Activated CD4-positive, alpha-beta T cell treated with anti-CD3 and anti-CD28 coated beads, Interleukin-2, amount 50 U/mL, for 24 hours (primary cell): ENCODE measurements around the gene NPHP4.
"Not testable (repeated sequence)": the region's sequence is repeated elsewhere in the genome, so short reads cannot be mapped to it uniquely, and the experiment has no call there.

Source experiments
- DNase-seq, 2 donors: peaks; one replicate each; pipeline ENCODE4 v3.0.0-alpha.2; 2020; ENCODE audit warnings: low read depth in 1 of 2, low spot score in 1 of 2

NPHP4 gene

GRCh38 chr1:5896706-5897660, 95.2 kb downstream of the NPHP4 start:
- no peak for DNase-seq

- DNase-seq: no peak
These were observed 96.5 kb downstream of the NPHP4 start for GRCh38 chr1:5895446-5896406.

GRCh38 chr1:5893699-5894278, 98.4 kb downstream of the NPHP4 start:
- not testable (repeated sequence) for DNase-seq

DNA sequence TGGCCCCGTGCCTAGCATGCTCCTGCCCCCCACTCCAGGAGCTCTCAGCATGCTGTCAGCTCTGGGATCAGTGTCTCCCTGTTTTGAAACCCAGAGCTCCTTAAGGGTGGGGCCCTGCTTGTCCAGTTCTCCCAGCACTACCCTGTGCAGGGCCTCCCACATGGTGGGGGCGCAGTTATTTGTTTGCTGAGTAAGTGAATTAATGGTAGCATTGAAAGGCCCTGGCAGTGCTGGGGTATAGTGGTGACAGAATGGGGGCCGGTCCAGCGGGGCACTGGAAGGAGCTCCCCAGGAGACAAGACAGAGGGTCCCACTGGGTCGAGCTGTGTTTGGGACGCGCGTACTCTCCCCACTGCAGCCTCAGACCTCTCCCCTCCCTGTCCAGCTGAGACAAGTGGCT, 99.9 kb downstream of the NPHP4 start:
- no peak for DNase-seq

DNA sequence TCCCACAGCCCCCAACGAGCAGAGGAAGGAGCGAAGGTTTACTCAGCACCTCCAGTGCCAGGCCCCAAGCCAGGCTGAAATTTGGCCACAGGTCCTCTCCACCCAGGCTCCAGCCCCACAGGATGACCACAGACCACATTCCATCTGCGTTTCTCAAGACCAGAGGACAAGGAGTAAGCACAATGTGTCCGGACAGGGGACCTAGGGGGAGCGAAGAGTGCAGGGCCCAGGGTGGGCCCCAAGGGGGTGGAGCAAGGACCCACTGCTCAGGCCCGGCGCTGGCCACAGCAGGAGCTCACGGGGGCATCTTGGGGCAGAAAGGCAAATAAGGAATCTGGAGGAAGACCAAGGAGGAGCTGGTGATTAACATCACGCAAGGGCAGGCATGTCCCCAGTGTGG, 100.5 kb downstream of the NPHP4 start:
- DNase-seq: no peak

- no peak for DNase-seq
These were observed 101.1 kb downstream of the NPHP4 start for GRCh38 chr1:5891137-5891536.

GRCh38 chr1:5890346-5891106, 101.7 kb downstream of the NPHP4 start:
- no peak for DNase-seq

GRCh38 chr1:5889901-5890300, 102.3 kb downstream of the NPHP4 start:
- DNase-seq: no peak

GRCh38 chr1:5889462-5889861, 102.8 kb downstream of the NPHP4 start:
- no peak for DNase-seq

DNA sequence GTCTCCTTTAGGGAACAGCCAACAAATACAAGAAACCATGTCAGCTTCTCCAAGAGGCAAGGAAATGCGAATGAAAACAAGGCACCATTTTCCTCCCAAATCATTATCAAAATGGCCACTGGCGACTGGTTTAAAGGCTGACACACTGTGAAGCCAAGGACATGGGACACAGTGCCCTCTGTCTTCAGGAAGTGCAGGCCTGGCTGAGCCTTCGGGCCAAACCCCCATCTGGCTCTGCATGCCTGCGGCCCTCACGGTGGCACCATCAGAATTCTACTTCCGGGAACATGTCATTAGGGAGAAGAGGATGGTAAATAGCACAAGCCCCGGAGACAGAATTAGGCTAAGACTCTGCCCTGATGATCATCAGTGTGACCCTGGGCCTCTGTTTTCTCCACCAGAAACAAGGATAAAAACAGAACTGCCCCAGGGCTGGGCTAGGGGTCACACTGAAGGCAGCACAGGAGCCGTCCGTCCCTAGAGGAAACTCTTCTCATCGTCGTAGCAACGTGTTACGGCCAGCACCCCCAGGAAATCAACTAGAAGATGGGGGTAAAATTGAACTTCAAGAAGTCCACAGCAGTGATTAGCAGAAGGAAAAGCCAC, 103.5 kb downstream of the NPHP4 start:
- no peak for DNase-seq

GRCh38 chr1:5887971-5888361, 104.3 kb downstream of the NPHP4 start:
- no peak for DNase-seq

DNA sequence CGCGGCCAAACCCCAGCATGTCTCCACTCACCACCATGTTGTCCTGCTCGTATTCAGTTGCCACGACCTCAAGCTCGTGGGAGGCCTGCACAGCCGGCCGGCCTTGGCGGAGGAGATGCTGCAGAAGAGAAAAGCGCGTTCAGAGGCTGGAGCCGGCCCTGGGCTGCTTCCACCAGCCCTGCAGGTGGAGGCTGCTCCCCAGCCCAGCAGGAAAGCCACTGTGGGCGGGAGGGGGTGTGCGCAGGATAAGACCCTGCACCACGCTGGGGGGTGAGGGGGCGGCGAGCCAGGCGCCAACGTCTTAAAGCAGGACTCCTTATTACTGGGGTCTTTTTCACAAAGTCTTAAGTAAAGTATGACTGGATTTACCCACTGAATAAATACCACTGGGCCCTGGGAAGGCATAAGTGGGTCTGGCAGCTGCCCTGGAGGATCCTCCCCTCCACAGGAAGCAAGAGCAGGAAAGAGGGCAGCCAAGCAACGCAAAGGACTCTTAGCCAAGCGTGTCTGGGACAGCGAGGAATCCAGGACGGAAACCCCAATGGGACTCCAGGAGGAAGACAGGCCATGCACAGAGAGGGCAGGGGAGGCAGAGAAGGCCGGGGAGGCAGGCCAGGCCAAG, 104.8 kb downstream of the NPHP4 start:
- no peak for DNase-seq

- no peak for DNase-seq
These were observed 105.5 kb downstream of the NPHP4 start for GRCh38 chr1:5886541-5887348.

DNA sequence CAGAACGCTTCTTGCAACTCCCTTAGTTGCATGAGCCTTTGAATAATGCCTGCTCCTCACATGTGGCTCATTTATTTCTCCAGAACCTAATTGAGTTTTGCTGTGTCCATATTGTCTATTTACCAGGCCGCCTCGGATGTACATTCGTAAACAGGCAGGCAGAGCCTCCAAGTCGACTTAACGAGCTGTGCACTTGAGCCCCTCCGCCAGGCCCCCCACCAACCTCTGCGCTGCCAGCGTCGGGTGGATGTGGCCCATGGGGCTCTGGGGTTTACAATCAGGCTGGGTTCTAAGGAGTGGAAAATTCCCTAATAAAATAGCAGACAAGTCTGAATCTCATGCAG, 106.1 kb downstream of the NPHP4 start:
- no peak for DNase-seq

DNA sequence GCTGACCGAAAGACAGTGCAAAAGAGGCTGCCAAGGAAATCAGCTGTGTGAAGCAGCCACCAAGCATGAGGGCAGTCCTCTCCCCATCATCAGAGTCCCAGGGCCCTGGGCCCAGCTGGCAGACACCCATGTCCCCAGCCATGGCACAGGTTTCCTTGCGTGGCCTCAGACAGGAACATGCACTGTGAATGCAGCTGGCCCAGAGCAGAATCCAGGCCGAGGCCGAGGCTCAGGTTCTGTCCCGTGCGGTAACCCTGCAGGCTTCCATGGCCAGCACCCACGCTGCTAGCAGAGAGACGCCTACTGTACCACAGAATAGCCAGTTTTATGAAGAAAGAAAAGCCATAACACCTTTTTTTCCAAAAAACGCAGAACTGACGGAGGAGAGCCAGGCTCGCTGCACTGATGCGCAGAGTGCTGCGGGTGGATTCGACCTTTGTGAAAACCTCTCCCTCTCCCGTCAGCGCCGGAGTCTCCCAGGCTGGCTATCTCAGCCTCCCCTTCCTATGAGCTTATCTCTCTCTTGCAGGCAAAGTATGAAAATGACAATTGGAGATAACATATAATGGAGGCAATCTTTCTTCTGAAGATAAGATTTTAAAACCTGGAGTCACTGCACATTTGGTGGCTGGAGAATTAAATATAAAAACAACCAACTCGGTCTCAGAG, 106.6 kb downstream of the NPHP4 start:
- DNase-seq: no peak

- no peak for DNase-seq
These were observed 108.1 kb downstream of the NPHP4 start for GRCh38 chr1:5884110-5884509.

- DNase-seq: no peak
These were observed 108.8 kb downstream of the NPHP4 start for GRCh38 chr1:5883129-5884048.
